IPS DF 4.7 (cell line): Measurements from ENCODE around the gene KCTD1.
"Not testable (repeated sequence)": the region's sequence is repeated elsewhere in the genome, so short reads cannot be mapped to it uniquely, and the experiment has no call there.

Source experiments
- DNase-seq: peaks from one replicate; pipeline ENCODE4 v3.0.0-alpha.2; 2013; ENCODE audit warnings: low spot score; ENCODE audit errors: extremely low read depth

Gene KCTD1

DNA sequence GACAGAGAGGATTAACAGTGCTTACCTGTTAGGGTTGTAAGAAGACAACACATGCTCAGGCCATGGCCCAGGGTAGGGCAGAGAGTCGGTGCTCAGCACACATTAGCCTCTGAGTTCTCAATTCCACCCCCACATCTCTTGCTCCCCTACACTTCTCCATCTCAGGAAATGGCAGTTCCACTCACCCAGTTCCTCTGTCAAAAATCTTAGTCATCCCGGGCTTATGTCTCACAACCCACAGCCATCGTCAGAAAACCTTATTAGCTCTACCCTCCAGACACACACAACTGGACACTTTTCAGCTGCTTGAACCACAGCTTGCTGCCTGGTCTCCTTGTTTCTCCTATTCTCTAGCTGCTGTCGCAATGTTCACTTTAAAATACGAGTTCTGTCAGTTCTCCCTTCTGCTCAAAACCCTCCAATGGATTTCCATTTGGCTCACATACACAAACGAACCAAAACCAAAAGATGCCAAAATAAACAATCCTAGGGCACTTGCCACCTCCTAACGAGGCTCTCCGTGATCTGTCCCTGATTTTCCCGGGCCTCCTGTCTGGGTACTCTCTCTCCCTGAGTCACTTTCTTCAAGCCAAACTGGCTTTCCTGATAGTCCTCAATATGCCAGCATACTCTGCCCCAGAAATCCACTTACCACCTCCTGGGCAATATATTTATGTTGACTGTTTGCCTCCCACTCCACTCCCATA lies 89.7 kb downstream of the KCTD1 start:
- no peak for DNase-seq

GRCh38 chr18:26457611-26458353 lies 90.6 kb downstream of the KCTD1 start:
- no peak for DNase-seq

DNA sequence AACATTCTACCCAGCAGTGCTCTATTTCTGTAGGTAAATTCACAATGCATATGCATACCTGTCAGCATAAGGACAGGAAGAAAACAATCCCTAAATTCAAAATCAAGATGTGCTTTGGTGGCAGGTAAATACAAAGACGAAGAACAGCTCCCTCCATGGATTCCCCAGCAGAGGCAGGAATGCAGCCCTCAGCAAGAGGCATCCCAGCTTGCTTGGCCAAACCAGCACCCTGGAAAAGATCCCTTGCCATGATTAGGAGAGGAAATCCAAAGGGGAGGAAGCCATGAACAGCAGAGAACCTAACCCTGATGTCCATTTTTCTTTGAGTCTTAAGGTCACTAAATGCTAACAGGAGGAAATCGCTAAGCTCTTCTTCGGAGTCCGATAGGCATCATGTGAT lies 91.2 kb downstream of the KCTD1 start:
- DNase-seq: no peak

DNA sequence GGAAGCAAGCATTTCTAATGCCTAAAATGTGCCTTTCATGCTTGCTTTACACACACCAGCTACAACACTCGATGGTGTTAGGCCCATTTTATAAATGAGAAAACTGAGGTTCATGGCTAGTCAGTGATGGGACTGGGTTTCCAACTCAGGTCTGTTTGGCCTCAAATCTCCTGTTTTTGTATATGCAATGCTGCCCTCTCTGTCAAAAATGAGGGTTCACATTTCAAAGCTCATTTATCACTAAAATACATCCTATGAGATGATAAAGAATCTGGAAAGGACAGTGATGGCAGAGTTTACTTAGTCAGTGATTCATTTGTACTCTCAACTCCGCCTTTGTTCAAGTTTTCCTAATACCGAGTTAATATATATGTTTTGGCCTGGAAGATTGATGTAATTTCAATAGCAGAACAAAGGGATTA lies 92.3 kb downstream of the KCTD1 start:
- DNase-seq: no peak

DNA sequence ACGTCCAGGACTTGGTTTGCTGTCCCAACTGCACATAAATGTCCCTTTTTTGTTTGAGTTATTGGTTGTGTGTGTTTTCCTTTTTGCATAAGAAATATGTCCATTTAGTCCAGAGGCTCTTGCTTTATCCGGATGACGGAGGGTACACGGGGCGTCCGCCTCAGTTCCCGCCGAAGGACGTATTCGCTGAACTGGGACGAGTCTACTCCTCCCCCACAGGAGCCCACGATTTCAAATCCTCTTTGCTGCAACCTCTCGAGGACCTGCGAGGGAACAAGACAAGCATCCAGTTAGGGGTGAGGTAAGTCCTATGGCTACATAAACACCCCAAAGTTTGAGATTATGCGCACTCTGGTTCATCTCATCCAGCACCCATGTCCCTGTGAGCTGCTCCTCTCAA lies 92.7 kb downstream of the KCTD1 start:
- no peak for DNase-seq

GRCh38 chr18:26454616-26455015 lies 93.7 kb downstream of the KCTD1 start:
- no peak for DNase-seq

DNA sequence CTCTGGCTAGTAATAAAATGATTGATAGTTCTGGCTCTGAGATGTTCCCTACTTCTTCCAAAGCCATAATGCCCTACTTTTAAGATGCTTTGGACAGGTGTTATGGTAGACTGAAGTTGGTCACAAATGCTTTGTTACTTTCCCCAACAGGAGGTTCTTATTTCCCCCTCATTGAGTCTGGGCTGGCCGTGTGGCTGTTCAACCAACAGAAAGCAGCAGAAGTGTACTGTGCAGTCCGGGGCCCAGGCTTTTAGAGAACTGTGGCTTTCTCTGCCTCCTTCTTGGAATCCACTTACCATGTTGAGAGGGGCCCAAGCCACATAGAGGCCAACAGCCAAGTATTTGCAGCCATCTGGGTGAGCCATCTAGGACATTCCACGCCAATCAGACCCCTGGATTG lies 94.2 kb downstream of the KCTD1 start:
- no peak for DNase-seq

GRCh38 chr18:26453386-26453901 lies 94.9 kb downstream of the KCTD1 start:
- DNase-seq: no peak

DNA sequence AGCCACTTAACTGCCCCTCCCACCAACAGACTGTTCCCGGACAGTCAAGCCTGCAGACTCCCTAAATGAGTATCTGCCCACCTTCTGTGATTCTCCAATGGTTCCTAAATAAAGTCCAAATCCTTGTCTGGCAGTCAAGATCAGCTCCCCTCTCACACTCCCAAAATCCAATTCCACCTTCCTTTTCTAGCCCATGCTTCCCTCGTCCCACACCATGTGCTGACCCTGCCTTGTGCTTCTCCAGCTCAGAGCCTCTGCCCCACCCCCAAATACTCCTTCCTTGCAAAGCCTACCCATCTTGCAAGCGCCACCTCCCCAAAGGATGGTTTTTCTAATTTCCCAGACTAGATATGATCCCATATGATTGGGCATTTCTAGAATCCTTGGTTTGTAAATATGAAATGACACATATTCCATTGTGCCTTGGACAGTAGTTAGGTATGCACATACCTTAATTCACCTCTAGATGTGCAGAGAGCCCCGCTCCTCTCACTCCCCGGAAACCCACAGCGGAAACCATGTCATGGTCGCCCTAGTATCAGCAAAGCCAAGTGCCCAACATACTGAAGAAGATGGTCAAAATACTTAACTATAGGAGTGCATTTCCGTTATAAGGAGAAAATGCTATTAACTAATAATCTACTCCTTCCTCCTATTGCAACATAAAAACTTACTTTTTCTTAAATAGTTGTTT lies 97.2 kb downstream of the KCTD1 start:
- DNase-seq: no peak

DNA sequence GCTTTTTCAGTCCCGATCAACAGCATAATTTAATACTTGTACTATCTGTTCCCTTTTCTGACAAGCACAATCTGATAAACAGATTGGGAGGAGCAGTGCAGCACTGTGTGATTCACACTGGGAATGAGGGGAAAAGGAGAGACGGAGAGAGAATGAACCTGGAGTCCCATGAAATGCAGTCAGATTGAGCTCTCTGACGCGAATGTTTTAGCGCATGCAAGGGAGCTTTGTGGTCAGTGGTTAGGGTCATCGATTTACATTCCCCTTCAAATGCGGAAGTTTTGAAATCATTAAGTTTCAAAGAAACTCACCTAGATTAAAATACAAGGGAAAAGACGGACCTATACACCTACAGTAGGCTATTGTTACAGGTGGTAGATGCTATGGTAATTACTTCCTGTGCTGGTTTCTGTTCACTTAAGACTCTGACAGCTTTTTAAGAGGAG lies 99.6 kb downstream of the KCTD1 start:
- DNase-seq: no peak

GRCh38 chr18:26443853-26444252 lies 104.5 kb downstream of the KCTD1 start:
- DNase-seq: no peak

DNA sequence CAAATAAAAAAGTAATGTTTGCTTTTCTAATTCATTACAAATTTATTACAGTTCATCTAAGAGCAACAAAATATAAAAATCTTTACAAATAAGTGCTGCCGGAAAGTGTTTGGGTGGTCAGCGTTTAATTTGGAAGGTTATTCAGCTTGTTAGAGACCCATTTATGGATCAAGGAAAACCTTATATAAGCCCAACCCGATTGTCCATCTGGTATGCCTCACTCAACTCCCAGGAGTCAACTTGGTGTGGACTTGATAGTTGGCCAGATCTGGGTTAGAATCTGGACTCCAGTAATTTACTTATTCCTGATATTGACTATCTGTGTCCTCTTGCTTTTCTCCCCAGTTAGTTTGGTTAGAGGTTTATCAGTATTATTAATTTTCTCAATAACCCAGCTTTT lies 106.2 kb downstream of the KCTD1 start:
- no peak for DNase-seq

GRCh38 chr18:26440644-26441043 lies 107.7 kb downstream of the KCTD1 start:
- no peak for DNase-seq

GRCh38 chr18:26439537-26439936 lies 108.8 kb downstream of the KCTD1 start:
- no peak for DNase-seq

- DNase-seq: no peak
Measured at GRCh38 chr18:26438980-26439379, 109.4 kb downstream of the KCTD1 start.

DNA sequence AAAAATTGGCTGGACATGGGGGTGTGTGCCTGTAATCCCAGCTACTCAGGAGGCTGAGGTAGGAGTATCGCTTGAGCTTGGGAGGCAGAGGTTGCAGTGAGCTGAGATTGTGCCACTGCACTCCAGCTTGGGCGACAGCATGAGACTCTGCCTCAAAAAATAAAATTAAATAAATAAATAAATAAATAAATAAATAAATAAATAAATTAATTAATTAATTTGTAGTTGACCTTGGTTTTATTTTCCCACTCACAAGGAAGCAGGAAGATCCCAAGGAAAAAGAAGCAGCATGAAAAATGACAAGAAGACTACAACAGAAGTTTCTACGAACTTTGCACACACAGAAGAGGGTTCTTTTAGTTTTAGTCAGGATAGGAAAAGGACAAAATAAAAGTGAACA lies 110.7 kb downstream of the KCTD1 start:
- DNase-seq: not testable (repeated sequence)

- no peak for DNase-seq
Measured at GRCh38 chr18:26436176-26437051, 111.9 kb downstream of the KCTD1 start.

DNA sequence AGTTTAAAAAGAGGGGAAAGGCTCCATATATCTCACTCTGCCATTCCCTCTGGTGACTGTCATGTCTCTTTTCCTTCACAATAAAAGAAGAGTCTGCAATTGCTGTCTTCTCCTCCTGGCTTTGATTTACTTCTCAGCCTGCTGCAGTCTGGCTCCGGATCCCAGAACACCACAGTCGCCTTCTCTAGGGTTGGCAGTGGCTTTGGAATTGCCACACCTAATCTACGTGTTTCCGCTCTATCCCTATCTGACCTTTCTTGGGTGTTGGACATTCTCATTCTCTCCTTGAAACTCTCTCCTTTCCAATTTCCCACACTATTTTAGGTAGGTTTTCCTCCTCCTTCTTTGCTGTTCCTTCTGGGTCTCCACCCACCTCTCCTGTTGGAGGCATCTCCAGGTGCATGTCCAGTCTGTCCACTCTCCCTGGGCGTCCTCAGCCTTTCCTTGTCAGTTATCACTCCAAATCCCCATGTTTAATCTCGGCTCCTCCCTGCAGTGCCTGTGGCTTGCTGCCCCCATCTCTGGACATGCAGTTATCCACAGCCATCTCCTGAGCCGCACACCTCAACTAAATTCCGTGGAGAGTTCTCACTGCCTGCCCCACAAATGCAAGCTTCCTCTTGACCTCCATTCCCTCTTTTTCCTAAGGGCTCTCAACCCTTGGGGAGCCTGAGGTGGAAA lies 112.8 kb downstream of the KCTD1 start:
- DNase-seq: no peak

DNA sequence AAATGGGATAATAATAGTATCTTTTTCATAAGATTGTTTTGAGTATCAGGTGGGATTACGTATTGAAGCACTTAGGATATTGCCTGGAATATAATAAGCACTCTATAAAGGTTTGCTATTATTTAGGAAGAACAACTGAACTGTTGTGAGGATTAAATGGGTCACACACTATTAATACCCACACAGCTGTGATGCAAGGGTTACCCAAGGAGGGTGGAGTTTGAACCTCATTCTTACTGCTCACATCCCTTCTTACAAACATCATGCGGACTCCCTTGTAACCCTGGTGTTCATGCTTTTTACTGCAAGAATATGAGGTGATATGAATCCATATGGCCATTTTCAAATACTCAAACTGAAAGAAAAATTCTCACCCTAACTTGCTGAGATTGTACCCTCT lies 113.5 kb downstream of the KCTD1 start:
- DNase-seq: no peak

DNA sequence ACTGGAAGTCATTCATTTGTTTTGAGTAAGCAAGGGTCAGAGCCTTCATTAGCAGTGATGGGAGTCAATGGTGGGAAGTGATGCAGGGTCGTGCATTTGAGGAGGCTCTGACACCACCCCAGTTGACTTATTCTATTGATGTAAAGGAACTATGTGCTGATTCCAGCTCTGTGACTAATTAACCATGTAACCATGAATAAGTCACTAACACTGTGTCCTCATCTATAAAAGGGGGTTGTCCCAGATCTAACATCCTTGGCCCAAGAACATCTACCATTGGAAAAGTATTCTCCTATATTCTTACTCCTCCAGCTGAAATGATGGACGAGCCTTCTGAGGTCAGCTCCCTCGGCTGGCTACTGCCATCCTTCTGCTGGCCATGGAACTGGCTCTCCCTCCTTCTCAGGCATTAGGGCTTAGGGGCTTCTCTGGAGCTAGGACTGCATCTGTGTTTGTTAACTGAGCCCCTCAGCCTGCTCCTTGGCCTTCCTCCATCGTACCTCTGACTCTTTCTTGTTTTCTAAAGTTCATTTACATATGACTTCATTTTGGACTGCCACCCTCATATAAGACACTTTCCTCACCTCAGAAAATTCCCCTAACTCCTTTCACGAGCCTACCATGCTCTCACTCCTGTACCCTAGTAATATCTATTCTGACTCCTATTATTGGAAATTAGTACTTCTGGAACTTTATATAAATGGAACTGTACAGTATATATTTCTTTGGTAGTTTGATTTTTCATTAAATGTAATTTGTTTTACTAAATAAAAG lies 115.5 kb downstream of the KCTD1 start:
- DNase-seq: no peak
